HG03066 (cell line): ENCODE data around the gene SYT1.
A peak's percentile ranks its signal among the peaks of the same experiment; 100 is the strongest.

ENCODE experiments used
- ATAC-seq: cut with Tn5 transposase; IDR thresholded peaks from one replicate; pipeline ENCODE4 v1.9.1; 2021; ENCODE audit warnings: low read depth; ENCODE audit not compliant: unreplicated experiment

SYT1 gene

DNA sequence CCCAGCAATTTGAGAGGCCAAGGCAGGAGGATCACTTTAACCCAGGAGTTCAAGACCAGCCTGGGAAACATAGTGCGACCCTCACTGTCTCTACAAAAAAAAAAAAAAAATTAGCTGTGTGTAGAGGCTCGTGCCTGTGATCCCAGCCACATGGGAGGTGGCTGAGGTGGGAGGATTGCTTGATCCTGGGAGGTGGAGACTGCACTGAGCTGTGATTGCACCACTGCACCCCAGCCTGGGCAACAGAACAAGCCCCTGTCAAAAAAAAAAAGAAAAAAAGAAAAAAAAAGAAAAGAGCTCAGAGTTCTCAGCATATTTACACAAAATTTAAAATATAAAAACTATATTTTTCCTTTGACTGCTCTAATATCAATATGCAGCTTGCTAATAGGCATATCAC is 260.8 kb downstream of the SYT1 start:
- ATAC-seq = no peak

GRCh38 chr12:79127271-79127751 is 262.7 kb downstream of the SYT1 start:
- peak; percentile 95 for ATAC-seq

DNA sequence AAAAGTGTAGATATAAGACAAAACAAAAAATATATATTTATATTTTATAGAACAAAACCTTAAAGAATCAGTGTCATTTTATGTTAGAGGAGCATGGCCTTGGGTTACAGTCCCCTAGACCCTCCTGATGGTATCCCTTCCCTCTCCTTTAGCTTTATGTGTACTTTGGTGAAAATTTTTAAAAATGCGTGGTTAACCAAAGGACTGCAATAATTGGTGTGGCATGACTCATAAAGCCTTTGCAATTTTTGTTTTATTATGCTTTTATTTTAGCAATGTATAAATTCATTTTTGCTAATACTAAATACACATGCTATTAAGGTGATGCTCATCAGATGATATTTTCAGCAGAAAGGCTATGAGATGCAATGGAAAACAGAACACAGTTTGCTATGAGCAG is 264.4 kb downstream of the SYT1 start:
- no peak for ATAC-seq

DNA sequence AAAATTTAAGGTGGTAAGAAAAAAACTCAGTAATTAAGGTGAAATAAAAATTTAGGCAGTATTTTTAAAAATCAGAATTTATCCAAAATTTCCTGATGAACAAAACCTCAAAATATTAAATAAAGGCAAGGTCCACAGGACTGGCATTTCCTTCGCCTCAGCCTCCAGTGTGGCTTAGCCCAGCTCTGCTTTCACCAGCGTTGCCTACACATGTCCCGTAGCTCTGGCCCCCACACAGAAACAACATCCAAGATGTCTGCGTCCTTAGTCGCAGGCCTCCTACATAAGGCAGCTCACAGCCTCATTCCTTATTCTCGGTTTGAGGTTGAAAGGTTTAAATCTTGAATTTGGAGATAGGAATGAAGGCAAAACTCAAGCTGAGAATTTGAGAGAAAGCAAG is 274.3 kb downstream of the SYT1 start:
- no peak for ATAC-seq

GRCh38 chr12:79140711-79141110 is 276.1 kb downstream of the SYT1 start:
- no peak for ATAC-seq

- no peak for ATAC-seq
These were observed 277.2 kb downstream of the SYT1 start for GRCh38 chr12:79141776-79142175.

- no peak for ATAC-seq
These were observed 279.2 kb downstream of the SYT1 start for GRCh38 chr12:79143803-79144202.

GRCh38 chr12:79151956-79152355 is 287.4 kb downstream of the SYT1 start:
- no peak for ATAC-seq

GRCh38 chr12:79155683-79156082 is 291.1 kb downstream of the SYT1 start:
- no peak for ATAC-seq

DNA sequence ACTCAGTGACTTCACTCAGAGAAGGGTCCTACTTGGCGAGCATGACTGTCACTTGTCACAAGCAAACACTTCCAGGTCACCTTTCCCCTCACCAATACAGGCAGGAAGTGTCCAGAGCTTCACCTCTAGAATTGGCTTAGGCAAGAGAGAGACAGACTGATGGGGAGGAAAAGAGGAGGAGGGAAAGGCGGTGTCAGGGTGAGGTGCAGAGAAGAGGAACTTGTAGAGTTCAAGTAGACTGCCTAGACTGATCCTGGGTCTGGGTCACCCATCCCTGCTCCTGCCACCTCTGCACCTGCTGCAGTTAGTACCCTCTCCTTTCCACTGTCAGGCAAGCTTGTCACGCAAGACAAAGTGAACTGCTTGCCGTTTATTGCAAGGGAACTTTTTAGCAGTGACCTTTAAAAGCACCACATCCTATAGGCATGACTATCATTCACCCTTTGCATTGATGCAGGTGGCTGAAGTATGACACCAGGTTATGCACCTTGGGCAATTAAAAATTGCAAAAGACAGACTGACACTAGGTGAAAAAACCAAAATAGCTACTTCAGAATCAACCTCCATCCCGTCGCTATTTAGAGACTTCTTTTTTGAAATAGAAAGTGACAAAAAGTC is 292.4 kb downstream of the SYT1 start:
- no peak for ATAC-seq

- ATAC-seq = no peak
These were observed 296.8 kb downstream of the SYT1 start for GRCh38 chr12:79161249-79161934.

GRCh38 chr12:79162147-79162772 is 297.7 kb downstream of the SYT1 start:
- no peak for ATAC-seq

DNA sequence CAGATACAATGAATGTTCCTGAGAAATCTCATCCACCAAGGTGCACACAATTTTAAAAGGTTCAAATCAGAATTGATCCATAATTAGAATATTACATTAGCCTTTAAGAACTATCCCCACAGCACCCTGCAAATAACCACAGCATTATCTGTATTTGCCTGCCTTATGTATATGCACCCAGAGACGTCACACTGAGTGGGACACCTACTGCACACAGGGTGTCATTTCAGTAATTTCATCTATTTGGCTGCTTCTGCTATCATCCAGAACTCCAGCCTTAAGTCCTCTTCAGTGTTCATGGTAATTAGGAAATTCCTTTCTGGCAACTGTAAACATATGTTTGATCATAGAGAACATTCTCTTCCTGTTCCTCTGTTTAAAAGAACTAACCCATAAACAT is 298.4 kb downstream of the SYT1 start:
- no peak for ATAC-seq

- ATAC-seq = no peak
These were observed 300.3 kb downstream of the SYT1 start for GRCh38 chr12:79164890-79165289.

DNA sequence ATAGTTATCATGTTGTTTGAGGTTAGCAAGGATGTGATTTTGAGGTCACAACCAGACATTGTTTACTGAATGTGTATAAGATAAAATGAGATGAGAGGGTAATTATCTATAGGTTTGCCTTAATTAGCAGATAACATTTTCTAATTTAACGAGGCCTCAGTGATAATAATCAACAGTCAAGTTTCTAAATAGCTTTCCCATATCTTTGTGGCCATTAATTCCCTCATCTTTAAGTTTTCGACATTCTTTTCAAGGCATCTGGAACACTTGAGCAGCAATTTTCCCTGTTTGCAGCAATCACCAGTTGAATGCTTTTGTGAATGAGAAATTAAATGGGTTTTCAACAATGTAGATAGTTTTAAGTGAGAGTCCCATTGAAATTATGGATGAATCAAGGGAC is 304.1 kb downstream of the SYT1 start:
- ATAC-seq = no peak

DNA sequence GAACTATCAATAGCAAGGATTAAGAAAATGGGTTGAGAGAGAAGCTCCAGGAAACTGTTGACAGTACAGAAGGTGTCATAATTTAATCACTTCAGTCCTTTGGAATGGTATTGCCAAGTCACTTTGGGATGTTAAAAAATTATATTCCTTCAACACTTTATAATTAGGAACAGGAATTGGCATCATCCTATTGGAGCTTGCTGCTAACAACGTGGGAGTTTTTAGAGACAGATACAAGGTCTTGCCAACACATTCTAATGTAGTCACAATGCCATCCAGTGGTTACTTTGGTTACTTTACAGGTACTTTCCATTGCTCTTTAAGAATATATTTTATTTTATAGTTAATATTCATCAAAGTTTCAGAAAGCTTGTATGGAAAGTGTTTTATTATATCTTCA is 310.1 kb downstream of the SYT1 start:
- peak; percentile 82 for ATAC-seq

DNA sequence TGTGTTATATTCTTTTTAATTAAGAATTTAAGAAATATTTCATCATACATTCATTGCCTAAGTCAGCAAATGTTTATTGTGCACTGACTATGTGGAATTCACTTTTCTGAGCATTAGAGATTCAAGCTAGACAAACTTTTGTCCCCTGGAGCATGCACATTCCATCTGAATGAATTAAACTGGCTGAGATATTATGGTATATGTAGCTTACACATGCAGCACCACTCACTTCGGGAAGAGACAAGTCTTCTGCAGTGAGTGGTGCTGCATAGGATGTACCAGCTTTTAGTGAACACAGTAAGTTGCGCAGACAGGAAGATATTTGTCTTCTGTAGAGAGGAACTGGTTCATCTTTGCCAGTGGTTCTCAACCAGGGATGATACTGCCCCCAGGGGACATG is 318.4 kb downstream of the SYT1 start:
- ATAC-seq = no peak

GRCh38 chr12:79183926-79184325 is 319.4 kb downstream of the SYT1 start:
- ATAC-seq = no peak

GRCh38 chr12:79186506-79186905 is 321.9 kb downstream of the SYT1 start:
- ATAC-seq = no peak

DNA sequence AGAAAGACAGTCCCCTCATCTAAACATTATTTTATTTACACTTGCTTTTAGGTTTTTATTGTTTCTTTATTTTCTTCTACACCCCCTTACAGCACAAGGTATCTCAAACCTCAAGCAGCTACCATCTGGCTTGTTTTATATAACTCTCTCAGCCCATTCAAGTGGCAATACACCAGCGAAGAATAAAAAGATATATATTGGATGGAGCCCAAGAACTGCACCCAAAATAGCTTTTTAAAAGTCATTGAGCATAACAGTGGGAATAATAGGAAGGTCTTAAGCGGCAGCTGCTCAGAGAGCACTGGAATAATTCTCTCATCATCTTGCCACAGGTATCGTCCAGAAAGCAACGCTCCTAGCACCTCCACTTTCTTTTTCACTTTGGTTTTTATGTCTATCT is 322.5 kb downstream of the SYT1 start:
- ATAC-seq = no peak

DNA sequence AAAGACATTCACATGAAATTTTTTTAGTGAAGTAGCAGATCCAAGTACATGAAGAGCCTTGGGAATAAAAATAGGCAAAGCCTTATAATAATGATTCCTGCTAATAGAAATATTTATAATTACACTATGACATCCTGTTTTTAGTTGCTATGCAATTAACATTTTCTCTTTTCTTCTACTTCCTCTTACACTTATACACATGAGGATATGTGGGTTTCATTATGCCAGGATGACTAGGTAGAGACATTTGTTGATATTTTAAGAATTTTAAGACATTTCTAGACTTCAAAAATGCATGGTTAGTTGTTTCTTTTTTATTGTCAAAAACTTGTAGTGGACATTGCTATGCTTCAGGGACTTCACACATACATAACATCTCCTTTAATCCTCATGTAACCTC is 326.8 kb downstream of the SYT1 start:
- ATAC-seq = no peak

DNA sequence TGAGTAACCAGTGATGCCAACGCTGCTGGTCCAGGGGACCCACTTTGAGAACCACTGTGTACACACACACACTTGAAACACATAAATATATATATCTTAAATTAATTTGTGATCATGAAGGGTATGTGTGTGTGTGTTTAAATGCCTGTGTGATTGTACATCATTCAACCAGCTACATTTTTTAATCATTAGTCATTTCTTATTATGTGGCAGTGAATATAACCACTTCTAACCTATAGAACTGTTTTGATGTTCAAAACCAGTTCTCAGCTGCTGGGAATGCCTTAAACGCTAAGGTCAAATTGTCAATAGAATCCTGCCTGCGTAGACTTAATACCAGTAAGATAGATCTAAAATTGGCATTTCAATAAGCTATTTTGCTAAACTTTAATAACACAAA is 330.0 kb downstream of the SYT1 start:
- ATAC-seq = no peak
